NCI-H1694 treated with DMSO at 0.1 percent for 48 hours (cell line): ENCODE data around the gene ANXA11.
"Not testable (repeated sequence)": the region's sequence is repeated elsewhere in the genome, so short reads cannot be mapped to it uniquely, and the experiment has no call there.

Source experiments
- DNase-seq: peaks from one replicate; lab custom pipeline; 2025; lab: John Stamatoyannopoulos, UW

Gene ANXA11

DNA sequence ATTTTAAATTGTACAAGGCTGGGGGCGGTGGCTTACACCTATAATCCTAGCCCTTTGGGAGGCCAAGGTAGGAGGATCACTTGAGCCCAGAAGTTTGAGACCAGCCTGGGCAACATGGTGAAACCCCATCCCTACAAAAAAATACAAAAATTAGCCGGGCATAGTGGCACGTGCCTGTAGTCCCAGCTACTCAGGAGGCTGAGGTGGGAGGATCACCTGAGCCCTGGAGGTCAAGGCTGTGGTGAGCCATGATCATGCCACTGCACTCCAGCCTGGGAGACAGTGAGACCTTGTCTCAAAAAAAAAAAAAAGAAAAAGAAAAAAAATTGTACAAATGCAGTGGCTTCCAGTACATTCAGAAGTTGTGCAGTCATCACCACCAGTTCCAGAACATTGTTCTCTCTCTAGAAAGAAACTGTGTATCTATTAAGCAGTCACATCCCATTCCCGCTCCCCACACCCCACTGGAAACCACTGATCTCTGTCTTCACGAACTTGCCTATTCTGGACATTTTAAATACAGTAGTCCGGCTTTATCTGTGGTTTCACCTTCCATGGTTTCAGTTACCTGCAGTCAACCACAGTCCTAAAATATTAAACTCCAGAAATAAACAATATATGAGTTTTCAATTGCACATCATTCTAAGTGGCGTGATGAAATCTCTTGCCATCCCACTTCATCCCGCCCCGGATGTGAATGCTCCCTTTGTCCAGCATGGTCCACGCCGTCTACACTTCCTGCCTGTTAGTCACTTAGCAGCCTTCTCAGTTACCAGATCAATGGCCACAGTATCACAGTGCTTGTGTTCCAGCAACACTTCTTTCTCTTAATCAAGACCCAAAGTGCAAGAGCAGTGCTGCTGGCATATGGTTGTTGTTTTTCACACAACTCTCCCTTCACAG, 59.7 kb downstream of the ANXA11 start:
- peak; percentile 27 for DNase-seq

DNA sequence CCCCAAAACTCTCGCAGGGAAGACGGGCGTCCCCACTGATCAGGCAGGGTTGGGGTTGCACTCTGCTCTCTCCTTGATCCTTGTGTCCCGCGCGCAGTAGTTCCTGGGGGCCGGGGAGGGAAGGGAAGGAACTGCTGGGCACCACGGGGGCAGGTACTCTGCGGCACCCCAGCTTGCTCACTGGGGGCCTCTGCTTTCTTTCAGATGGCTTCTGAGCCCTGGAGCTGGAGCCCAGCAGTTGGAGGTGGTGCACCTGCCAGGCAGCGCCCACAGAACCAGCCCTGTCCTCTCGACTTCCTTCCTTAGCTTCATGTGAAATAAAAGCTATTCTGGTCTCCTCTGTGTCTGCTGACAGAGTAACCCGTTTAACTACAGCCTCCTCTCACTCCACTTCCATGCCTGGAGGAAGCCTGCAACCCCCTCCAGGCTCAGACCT, 60.6 kb downstream of the ANXA11 start:
- DNase-seq: no peak

DNA sequence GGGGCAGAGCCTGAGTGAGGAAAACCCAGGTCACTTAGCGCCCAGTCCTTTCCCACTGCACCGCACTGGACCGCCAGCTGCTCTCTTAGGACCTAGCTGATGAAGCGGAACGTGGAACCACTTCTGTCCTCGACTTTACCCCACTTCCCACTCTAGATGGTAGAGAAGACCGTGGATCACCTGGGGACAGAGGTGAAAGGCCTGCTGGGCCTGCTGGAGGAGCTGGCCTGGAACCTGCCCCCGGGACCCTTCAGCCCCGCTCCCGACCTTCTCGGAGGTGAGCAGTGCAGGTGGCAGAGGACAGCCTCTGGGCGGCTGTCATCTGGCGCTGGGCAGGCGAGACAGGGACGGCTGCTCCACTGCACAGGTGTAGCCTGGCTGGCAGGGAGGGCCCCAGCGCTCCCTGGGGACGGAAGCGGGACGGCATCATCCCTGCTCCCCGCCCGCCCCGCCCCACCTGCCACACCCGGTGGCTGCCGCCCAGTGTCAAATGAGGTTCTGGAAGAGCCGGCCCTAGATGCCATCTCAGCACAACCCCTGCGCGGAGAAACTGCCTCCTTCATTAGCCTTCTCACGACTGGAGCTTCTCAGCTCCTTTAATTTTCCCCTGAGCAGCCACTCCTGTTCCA, 61.2 kb downstream of the ANXA11 start:
- DNase-seq: no peak

DNA sequence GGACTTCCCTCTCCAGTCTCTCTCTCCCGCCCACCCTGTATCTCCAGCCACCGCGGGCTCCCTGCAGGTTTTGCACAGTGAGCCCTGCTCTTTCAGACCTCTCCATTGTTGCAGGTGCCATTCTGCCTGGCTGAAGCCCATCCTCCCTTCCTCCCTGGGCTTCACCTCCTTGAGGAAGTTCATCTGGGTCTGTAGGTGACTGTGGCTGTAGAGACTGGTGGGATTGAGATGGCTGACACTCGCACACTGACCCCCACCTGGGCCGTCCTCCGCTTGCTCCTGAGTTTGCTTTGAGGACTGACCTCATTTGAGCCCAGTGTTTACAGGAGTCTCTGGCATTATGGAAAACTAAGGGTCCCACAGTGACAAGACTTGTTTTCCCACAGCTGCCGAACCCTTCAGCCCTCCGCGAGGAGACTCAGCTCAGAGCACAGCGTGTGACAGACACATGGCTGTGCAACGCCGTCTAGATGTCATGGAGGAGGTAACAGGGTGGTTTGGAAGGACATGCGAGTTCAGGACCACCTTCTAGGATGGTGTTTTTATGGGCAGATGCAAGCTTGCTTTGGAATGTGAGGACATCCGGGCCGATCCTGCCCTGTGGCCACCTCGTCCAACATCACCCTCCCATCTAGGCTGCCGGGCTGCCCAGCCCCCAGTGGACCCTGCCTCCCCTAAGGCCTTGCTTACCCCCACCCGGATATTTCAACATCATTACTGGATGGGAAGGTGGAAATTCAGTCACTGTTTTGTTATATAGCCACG, 63.5 kb downstream of the ANXA11 start:
- DNase-seq: no peak

DNA sequence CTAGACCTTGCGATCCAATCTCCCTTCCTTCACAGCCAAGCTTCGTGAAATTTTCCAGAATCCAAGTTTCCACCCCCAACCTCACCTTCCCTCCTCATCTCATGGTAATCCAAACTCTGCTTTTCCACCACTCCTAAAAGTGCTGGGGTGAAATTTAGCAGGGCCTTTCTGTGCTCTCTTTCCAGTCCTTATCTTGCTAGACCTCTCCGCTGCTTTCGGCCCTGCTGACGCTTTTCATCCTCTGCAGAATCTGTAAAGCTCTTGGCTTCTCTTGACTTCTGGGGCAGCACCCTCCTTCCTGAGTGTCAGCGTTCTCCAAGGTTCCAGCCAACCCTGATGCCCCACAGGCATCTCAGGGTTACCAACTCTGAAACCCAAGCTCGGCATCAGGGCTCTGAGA, 65.1 kb downstream of the ANXA11 start:
- DNase-seq: no peak

DNA sequence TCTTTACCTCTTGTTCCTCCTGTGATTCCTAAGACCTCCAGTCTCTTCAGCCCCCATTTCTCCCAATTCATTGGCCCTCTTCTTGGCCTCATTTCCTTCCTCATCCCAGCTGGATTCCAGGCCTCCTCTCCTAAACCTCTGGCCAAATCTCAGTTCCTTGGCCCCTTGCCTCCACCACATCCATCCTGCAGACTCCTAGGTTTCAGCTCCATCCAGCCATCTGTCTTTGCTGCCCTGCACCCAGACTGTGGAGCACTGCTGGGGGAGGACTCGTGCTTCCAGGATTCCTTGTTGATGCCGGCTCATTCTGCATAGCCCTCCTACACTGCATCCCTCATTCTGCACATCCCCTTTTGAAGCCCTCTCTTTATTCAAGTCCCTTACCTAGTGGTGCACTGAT, 66.1 kb downstream of the ANXA11 start:
- DNase-seq: no peak

DNA sequence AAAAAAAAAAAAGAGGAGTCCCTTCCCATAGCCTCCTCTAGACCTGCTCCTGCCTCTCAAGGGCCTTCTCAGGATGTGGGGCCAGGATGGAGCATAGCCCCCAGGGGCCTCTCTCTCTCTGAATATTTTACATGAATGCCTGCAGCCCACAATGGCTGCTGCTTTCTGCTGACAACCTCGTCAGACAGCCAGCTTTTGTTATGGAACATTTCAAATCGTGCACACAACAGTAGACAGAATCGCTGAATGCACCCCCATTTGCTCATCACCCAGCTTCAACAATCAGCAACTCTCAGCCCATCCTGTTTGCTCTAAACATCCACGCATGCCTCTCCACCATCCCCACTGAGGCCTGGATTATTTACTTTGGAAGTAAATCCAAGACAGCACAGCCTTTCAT, 67.4 kb downstream of the ANXA11 start:
- no peak for DNase-seq

DNA sequence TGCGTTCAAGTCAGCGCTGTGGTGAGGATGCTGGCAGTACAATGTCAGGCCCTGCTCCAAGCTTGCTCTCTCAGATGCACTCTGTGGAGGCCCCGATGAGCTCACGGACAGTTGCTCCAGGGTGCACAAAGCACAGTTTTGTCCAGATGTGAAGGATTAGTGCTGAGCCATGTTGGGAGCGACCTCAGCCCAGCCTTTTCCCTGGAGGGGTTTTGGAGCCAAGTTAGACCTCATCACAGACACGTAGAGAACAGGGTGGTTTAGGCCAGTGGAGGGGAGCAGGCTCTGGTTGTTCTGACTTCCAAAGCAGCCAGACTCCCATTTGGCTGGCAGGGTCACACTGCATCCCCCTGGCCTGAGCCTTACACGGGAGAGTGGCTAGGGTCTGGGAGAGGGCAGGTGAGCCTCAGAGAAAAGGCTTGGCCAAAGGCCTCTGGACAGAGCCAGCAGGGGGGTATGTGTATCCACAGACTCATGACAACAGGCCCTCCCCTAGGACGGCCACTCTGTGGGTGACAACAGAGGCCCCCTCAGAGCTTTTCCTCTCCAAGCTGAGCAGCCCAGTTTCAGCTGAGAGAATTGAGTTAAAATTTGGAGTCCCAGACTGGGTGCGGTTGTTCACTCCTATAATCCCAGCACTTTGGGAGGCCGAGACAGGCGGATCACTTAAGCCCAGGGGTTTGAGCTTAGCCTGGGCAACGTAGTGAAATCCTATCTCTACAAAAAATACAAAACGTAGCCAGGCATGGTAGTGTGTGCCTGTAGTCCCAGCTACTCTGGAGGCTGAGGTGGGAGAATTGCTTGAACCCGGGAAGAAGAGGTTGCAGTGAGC, 68.1 kb downstream of the ANXA11 start:
- DNase-seq: peak; percentile 6

DNA sequence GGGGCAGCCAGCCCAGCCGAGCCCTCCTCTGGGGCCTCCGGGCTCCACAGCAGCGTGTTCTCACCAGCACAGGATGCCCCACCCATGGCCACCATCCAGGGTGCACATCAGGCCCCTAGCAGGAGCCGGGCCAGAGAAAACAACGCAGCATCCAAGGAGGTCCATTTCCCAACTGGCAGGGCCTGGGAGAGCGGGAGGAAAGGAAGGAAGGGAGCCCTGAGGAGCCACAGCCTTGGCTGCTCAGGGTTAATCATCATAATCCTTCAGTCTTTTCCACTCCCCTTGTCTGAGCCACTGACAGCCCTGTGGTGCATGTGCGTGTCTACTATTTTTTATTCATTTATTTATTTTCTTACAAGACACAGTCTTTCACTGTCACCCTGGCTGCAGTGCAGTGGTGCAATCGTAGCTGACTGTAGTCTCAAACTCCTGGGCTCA, 69.2 kb downstream of the ANXA11 start:
- DNase-seq: peak; percentile 42

DNA sequence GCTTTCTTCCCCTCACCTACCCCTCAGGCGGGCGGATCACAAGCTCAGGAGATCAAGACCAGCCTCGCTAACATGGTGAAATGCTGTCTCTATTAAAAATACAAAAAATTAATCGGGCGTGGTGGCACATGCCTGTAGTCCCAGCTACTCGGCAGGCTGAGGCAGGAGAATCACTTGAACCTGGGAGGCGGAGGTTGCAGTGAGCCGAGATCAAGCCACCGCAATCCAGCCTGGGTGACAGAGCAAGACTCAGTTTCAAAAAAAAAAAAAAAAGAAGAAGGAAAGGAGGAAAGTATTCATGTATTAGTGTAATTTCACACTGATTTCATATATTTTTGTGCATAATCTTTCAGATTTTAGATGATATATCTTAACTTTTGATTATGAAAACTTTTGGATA, 71.7 kb downstream of the ANXA11 start:
- DNase-seq: not testable (repeated sequence)

DNA sequence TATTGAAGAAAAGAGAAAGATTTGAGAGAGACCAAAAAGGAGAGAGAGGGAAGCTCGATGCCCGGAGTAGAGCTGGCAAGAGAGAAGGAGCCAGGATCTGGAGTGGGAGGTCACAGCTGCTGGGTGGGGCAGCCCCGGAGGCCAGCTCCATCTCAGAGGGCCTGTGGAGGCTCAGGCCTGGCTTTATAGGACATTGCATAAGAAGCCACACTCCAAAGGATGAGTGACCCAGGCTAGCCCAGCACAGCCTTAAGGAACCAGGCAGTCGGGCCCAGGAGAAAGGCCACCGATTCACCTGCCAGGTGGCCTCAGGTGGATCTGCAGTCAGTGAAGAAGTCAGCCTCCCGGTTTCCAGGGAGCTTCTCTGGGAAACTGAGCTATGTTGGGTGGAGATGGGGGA, 72.1 kb downstream of the ANXA11 start:
- DNase-seq: peak; percentile 45

DNA sequence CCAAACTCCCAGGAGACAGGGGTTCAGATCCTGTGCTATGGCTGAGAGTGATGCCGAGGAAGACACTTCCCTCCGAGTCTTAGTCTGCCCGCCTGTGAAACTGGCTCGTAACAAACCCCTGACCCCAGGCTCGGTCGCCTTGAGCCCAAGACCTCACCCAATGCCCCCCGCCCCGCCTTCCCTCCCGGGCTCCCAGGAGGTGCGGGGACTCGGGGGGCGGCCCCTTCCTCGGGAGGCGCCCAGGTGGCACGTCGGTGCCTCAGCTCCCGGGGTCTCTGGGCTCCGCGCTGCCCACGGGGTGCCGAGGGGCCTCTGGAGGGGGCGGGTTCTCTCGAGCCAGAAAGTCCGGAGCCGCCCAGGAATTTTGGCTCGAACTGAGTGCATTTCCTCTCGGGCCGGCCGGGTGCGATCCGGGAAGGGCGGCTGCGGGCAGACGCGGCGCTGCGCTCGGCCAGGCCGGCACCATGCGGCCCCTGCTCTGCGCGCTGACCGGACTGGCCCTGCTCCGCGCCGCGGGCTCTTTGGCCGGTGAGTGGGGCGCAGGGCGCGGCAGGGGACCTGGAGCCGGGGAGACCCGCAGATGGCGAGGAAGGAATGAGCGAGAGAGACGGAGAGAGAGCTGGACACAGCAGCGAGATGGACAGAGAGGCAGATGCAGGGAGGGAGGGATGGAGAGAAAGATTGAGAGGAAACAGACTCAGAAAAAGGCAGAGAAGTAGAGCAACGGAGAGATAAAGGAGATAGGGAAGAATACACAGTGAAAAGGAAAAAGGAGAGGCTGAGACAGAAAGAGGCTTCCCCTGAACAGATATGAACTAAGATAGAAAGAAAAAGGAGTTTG, 72.8 kb downstream of the ANXA11 start, which contains the start of gene PLAC9:
PLAC9 (plus strand) TSS at position 432 of the 841 bp plus-strand sequence; CDS start at position 465, 33 bp downstream.
- DNase-seq: no peak

DNA sequence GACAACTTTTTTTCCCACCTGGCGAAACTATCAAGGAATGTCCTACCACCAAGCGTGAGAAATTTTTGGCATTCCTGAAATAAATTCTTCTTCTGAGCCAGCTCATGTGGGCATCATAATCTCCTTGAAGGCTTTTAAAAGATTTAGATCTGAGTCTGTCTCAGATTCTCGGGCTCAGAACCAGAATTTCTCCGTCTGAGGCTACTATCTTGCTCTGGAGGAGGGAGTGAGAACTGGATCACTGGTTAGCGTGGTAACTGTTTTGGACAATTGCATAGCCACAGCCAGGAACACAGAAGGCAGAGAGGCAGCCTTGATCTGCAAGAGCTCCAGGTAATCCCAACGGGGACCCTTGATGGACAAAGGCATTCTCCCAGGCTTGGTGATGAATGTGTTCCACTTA, 73.8 kb downstream of the ANXA11 start:
- DNase-seq: no peak

DNA sequence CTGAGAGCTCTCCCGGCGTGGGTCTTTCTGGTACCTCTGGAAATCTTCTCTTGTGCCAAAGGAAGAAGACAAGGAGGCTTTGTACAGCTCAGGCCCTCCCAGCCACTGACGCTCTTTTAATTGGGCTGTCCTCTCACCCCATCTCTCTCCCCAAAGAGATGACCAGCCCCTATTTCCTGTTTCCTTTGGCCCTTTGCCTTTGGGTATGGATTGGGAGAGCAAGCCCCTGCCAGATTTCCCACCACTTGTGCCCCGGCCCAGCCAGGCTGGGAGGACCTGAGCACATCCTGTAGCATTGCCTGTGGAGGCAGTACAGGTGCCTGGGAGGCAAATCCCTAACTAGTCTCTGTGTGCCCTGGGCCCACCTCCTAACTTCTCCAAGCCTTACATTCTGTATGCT, 78.5 kb downstream of the ANXA11 start:
- DNase-seq: no peak

DNA sequence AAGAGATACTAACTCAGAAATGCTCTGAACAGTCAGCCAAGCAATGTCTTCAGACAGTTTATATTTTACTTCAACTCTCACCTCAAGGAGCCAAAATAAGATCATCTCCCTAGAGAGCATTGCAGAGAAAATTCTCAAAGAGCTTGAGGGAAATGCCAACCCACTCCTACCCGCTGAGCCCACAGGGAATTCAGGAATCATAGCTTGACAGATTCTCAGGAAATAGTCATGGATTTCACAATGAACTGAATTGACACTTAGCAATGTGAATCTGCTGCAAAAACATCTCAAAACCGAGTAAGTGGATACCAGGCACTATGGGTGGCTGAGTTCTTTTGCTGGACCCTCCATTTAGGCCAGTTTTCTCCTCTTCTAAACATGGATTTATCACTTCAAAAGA, 82.6 kb downstream of the ANXA11 start:
- DNase-seq: no peak

DNA sequence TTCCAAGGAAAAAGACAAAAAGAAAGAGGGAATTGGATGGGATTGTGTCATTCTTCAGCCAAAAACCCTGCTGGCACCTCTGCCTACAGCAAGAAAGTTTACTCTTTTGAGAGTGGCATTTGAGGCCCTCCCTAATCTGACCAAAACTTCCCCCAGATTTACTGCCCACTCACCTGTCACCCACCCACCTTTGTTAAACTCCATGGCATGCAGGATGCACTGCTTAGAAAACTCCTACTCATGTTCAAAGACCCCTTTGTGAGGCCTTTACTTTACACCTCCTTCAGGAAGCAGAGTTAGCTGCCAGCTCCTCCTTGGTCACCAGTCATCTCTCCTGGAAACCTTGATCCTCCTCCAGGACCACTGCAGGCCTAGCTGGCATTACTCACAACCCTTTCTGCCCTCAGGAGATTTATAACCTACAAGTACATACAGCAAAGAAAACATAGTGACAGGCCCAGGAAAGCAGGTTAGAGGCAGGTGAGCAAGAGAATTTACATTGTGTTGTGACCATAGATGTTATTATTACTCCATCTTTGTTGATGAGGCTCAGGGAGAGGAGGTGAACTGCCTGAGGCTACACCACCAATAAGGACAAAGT, 83.1 kb downstream of the ANXA11 start:
- no peak for DNase-seq

DNA sequence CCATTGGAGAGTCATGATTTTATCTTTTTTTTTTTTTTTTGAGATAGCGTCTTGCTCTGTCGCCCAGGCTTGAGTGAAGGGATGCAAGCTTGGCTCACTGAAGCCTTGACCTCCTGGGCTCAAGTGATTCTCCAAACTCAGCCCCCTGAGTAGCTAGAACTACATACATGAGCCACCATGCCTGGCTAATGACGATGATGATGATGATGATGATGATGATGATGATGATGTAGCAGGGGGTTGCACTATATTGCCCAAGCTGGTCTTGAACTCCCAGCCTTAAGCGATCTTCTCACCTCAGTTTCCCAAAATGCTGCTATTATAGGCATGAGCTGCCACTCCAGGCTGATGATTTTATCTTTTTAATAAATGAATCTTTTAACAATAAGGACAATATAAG, 86.7 kb downstream of the ANXA11 start:
- DNase-seq: no peak

DNA sequence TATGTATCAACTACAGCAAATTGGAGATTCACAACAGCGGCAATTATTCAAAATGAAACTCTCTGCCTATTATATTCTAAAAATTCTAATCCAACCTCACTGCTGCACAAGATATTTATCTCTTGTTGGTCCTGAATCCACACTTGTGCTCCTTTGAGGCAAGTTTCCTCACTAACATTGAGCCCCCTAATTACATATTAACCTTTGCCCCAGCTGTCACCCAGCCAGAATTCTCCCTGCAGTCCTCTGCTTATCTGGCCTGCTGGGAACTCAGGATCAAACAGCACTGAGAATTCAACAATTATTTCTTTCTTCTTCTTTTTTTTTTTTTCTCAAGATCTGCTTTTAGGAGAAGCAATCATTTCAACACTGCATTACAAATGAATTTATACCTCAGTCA, 94.4 kb downstream of the ANXA11 start:
- peak; percentile 28 for DNase-seq

DNA sequence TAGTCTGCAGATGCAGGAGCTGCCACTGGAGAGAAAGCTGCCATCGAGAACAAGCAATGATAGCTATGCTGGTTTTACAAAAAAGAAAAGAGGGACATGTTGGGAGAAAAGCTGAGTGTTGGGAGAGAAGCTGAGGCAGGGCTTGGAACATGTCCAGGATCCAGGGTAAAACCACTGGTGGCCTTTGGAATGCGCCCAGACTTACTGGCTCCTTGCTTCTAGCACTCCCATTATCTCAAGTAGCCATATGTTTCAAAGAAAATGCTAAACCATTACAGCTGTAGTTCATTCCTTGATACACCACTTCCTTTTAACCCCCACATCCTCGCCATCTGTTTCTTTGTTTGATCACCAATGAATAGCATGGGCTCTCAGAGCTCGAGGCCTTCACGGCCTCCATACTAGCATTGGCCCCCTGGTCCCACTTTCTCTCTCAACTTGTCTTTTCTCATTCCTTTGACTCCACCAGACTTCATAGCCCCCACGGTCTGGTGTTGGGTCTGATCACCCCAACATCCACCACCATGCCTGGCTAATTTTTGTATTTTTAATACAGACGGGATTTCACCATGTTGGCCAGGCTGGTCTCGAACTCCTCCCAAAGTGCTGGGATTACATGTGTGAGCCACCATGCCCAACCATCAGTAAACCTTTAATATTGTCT, 96.6 kb downstream of the ANXA11 start:
- peak; percentile 97 for DNase-seq
